HG03354 (cell line): ENCODE measurements around the gene CPZ.
"Not testable (repeated sequence)": the region's sequence is repeated elsewhere in the genome, so short reads cannot be mapped to it uniquely, and the experiment has no call there.

Experiments used
- ATAC-seq: cut with Tn5 transposase; IDR thresholded peaks from one replicate; pipeline ENCODE4 v1.9.1; 2021; ENCODE audit warnings: mild to moderate bottlenecking; ENCODE audit not compliant: unreplicated experiment, poor library complexity, severe bottlenecking

CPZ gene

GRCh38 chr4:8624601-8625272, 32.2 kb downstream of the CPZ start:
- not testable (repeated sequence) for ATAC-seq

GRCh38 chr4:8630240-8630905, 37.8 kb downstream of the CPZ start:
- not testable (repeated sequence) for ATAC-seq

DNA sequence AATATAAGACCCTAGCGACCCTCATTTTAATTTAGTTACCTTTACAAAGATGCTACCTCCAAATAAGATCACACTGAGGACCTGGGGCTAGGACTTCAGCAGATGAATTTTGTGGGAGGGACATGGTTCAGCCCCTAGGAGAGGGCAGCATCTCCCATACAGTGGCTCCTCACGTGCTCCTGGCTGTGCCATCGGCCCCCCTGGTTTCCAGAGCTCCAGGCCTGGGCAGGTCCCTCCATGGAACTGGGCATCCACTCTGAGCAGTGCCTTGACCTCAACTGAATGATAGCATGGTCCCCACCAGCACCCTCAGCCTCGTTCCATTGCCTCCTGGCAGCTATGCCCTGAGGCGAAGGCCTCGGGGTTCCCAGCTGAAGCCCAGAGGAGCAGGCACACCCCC, 39.3 kb downstream of the CPZ start:
- not testable (repeated sequence) for ATAC-seq

DNA sequence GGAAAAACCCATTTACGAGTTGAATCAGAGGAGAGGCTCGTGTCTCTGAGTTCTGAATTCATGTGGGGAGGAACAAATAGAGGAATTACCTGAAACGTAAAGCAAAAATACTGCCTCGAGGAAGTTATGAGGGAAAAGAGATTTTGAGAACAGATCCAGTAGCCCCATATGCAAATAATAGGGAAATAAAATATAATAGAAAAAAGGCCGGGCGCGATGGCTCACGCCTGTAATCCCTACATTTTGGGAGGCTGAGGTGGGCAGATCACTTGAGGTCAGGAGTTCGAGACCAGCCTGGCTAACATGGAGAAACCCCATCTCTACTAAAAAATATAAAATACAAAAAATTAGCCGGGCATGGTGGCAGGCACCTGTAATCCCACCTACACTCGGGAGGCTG, 42.2 kb downstream of the CPZ start:
- ATAC-seq, result not testable (repeated sequence)

- not testable (repeated sequence) for ATAC-seq
Observed at GRCh38 chr4:8635897-8636554, 43.5 kb downstream of the CPZ start.

DNA sequence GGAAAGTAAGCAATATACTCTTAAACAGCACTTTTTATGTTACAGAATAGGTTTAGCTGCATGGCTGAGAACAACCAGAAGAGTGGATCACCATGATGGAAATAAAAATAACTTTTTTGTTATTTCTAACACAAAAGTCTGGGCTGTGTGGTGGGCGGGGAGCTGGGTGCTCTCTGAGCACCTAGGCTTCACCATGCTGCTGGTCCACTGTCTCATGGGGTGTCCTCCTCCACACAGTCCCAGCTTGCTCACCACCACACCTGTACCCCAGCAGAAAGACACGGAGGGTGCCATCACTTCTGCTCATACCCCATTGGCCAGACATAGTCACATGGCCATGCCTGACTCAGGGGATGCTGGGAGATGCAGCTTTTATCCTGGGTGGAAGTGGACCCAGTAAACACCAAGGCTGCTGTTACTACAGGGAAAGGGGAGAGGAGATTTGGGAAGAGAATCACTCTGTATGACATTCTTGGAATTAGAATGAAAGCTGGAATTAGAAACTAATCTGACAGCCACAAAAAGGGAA, 45.0 kb downstream of the CPZ start:
- no peak for ATAC-seq

- no peak for ATAC-seq
Observed at GRCh38 chr4:8639021-8639420, 46.5 kb downstream of the CPZ start.

DNA sequence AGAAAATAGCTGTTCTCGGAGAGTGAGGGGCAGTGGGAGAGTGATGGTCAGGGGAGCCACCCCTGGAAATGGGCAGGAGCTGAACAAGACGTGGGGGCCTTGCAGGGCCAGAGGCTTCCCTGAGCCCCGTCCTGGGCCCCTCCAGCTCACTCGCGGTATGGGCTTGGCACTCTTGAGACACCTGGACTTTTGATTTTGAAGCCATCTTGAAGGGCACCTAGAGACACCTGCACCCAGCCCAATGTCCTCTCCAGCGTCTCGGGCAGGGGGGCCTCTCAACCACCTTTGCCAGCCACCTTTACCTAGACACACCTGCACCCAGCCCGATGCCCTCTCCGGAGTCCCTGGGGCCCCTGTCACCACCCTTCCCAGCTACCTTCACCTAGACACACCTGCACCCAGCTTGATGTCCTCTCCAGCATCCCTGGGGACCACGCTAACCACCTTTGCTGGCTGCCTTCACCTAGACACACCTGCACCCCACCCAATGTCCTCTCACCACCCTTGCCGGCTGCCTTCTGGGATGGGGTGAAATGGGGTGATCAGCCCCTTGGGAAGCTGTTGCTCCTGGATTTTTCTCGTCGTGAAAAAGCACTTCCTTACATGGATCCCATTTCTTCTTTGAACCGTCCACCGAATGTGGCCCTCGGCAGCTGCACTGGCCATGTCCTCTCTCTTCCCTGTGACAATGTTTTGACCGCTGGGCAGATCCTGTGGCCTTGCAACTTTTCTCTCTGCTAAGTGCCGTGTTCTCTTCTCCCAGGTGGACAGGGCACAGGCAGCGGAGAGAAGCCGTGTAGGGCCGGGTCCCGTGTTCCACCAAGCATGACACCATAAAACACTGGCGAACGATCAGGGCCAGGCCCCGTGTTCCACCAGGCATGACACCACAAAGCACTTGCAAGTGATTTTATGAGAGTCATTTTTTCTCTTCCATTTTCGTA, 47.5 kb downstream of the CPZ start:
- no peak for ATAC-seq

GRCh38 chr4:8640816-8641215, 48.3 kb downstream of the CPZ start:
- no peak for ATAC-seq

- no peak for ATAC-seq
Observed at GRCh38 chr4:8641256-8641655, 48.7 kb downstream of the CPZ start.

DNA sequence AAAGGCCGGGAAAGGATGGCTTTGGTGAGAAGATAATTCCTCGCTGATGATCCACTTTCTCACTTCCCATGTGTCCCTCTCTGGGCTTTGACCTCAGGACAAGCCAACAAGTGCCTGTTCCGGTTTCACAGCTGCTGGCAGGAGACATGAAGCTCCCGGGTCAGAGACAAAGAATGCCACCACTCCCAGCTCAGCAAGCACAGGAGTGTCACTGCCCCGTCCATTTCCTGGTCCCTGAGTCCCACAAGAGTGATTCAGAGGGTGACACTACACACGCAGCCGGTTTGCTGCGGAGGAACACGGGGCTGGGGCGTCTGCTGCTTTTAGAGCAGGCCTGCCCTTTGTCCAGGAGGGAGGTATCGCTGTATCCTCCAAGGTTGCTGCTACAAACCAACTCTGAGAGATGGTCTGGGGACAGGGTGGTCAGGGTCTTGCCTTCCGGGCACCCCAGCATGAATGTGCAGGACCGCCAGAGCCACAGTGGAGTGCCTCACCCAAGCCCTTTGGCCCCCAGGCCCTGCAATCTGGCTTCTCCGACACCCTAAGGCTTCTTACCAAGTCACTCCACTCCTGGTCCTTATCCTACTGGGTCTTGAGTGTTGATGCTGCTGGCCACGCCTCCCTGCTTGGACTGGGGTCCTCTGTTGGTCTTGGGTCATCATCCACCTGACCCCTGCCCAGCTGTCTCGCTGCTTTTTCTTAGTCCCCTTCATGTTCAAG, 49.5 kb downstream of the CPZ start:
- ATAC-seq, result no peak

DNA sequence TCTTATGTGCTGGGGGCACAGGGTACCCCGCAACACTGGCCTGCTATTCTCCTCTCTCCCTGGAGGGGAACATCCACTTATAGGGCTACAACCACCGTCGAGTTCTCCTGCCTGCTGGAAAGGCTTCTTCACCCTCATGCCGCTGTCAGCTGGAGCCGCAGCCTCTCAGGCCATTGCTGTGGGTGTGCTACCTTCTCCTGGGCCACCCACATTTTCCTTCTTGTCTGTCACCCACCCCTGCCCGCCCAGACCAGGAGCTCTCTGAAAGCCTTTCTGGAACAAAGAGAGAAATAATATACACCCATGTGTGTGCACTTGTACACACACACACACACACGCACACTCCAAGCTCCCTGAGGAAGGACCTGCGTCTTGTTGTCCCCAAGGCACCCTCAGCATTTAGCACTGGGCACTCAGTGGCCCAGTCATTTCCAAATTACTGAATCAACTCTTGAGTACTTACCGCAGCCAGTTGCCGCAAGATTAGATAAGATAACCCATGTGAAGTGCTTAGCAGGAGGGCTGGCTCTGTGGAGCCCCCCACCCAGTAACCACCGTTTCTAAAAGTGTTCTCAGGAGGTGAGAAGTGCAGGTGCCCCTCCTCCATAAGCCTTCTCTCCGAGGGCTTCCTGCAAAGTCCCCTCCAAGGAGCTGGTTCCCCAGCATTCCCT, 50.2 kb downstream of the CPZ start:
- no peak for ATAC-seq

- no peak for ATAC-seq
Observed at GRCh38 chr4:8643441-8643840, 50.9 kb downstream of the CPZ start.

GRCh38 chr4:8643986-8644385, 51.4 kb downstream of the CPZ start:
- ATAC-seq, result no peak

DNA sequence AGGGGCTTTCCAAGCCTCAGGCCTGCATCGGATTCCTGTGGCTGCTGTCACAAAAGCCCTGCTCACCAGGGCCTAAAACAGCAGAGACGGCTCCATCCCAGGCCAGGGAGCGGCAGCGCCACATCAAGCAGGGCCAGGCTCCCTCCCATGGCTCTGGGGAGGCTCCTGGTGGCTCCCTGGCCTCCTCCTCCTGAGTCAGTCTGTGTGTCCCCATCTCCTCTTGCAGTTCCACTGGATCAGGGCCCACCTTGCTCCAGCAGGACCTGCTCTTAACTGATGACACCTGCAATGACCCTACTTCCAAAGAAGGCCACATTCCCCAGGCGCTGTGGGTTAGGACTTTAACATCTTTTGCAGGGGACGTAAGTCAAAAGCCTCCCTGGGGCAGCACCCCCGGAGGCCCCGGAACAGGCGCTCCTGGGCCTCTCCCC, 51.9 kb downstream of the CPZ start:
- no peak for ATAC-seq

- no peak for ATAC-seq
Observed at GRCh38 chr4:8644966-8645752, 52.6 kb downstream of the CPZ start.

DNA sequence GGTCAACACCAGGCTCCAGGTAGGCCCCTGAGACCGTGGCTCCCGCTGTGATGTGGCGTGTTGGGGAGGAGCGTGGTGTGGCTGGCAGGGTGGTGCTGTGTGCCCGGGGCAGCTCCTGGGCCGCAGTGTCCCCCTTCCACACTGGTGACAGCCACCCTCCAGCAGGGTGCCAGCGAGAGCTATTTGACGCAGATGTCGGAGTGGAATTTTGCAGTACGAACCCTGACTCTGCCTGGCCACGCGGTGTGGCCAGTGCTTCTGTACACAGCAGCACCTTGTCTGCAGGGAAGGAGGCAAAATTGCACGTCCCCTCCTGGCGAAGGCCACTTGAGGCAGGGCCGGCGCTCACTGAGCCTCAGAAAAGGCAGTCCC, 53.2 kb downstream of the CPZ start:
- no peak for ATAC-seq
